Measurements from ENCODE around the gene TMEM147. TPM values are rescaled to one million over a fixed set of nuclear protein-coding genes. Genes with fewer than 3 reads are reported as not detected.

The TMEM147 gene
- total RNA-seq, 1 donor from 2014 or later = 104 TPM

GRCh38 chr19:35508129-35508528 lies 37.3 kb upstream of the TMEM147 start:
- no peaks in the 10 kb centered on the region for H3K27me3 ChIP-seq
- DNase-seq (ENCODE audit: extremely low spot score in 2 of 2) = no peak
- peaks cover 21% of the 10 kb centered on the region for H3K4me1 ChIP-seq
- no peak overlapping the region for H3K4me3 ChIP-seq
- TF ChIP-seq CTCF (IDR thresholded peaks at IDR 0.05) (no peak), POLR2A (IDR thresholded peaks at IDR 0.05) (no peak), POLR2AphosphoS5 (IDR thresholded peaks at IDR 0.05; ENCODE audit: insufficient read depth in 1 of 2, low read depth in 1 of 2) (no peak)
- no peaks in the 10 kb centered on the region for H3K36me3 ChIP-seq
- intact Hi-C loops (cut with DNase I) = no loop called here
- H3K9me3 ChIP-seq = no peaks in the 10 kb centered on the region
- no peak overlapping the region for H3K27ac ChIP-seq

- H3K36me3 ChIP-seq = no peaks in the 10 kb centered on the region
- TF ChIP-seq POLR2AphosphoS5 (IDR thresholded peaks at IDR 0.05; ENCODE audit: insufficient read depth in 1 of 2, low read depth in 1 of 2) (peak in 1 of 2 donors; percentile 14), POLR2A (IDR thresholded peaks at IDR 0.05) (no peak), CTCF (IDR thresholded peaks at IDR 0.05) (no peak)
- no peaks in the 10 kb centered on the region for H3K27me3 ChIP-seq
- peaks cover 26% of the 10 kb centered on the region for H3K4me1 ChIP-seq
- no peaks in the 10 kb centered on the region for H3K9me3 ChIP-seq
- DNase-seq (ENCODE audit: extremely low spot score in 2 of 2) = no peak
- H3K27ac ChIP-seq = peak overlapping the region; percentile 72
- peak overlapping the region; percentile 40 to 47 for H3K4me3 ChIP-seq
- intact Hi-C loops (cut with DNase I) = no loop called here
These were observed 36.3 kb upstream of the TMEM147 start for GRCh38 chr19:35509018-35509652.

GRCh38 chr19:35509861-35510625 lies 35.4 kb upstream of the TMEM147 start:
- peaks cover 31% of the 10 kb centered on the region for H3K4me1 ChIP-seq
- H3K9me3 ChIP-seq = no peaks in the 10 kb centered on the region
- no peaks in the 10 kb centered on the region for H3K36me3 ChIP-seq
- H3K27me3 ChIP-seq = no peaks in the 10 kb centered on the region
- H3K4me3 ChIP-seq = peak overlapping the region; percentile 40 to 47
- TF ChIP-seq CTCF (IDR thresholded peaks at IDR 0.05) (peak; percentile 58 to 98 (median 90)), POLR2A (IDR thresholded peaks at IDR 0.05) (no peak), POLR2AphosphoS5 (IDR thresholded peaks at IDR 0.05; ENCODE audit: insufficient read depth in 1 of 2, low read depth in 1 of 2) (peak; percentile 27 to 63)
- DNase-seq (ENCODE audit: extremely low spot score in 2 of 2) = no peak
- intact Hi-C loops (cut with DNase I) = no loop called here
- peak overlapping the region; percentile 72 for H3K27ac ChIP-seq

DNA sequence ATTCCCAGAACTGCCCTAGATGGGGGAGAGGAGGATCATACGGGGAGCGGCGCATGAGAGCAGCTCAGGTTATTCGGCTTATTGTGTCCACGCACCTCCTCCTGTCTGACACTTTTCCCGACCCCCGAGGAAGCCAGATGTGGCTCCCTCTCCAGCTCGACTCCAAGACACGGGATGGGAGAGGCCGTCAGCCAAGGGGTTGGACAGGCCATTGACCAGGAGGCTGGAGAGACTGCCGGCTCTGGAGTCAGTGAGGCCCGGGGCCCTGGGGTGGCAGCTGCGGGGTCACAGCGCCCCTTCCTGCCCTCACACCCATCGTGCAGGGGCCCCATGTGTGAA lies 34.8 kb upstream of the TMEM147 start:
- Histone ChIP-seq H3K27ac (peak overlapping the region; percentile 72), H3K27me3 (no peaks in the 10 kb centered on the region), H3K4me1 (peaks cover 31% of the 10 kb centered on the region), H3K4me3 (peak overlapping the region in 1 of 2 donors; percentile 47), H3K36me3 (no peaks in the 10 kb centered on the region), H3K9me3 (no peaks in the 10 kb centered on the region)
- no peak for TF ChIP-seq CTCF (IDR thresholded peaks at IDR 0.05)
- no peak for TF ChIP-seq POLR2A (IDR thresholded peaks at IDR 0.05)
- no peak for TF ChIP-seq POLR2AphosphoS5 (IDR thresholded peaks at IDR 0.05; ENCODE audit: insufficient read depth in 1 of 2, low read depth in 1 of 2)
- DNase-seq (ENCODE audit: extremely low spot score in 2 of 2) = no peak
- intact Hi-C loops (cut with DNase I) = no loop called here

- intact Hi-C loops (cut with DNase I) = no loop called here
- TF ChIP-seq CTCF (IDR thresholded peaks at IDR 0.05) (no peak), POLR2A (IDR thresholded peaks at IDR 0.05) (no peak)
- Histone ChIP-seq H3K36me3 (no peaks in the 10 kb centered on the region), H3K4me1 (peaks cover 31% of the 10 kb centered on the region), H3K4me3 (no peak overlapping the region), H3K27ac (no peak overlapping the region), H3K9me3 (no peaks in the 10 kb centered on the region), H3K27me3 (no peaks in the 10 kb centered on the region)
- DNase-seq (ENCODE audit: extremely low spot score in 2 of 2) = no peak
These were observed 34.1 kb upstream of the TMEM147 start for GRCh38 chr19:35511337-35511736.
